Fibroblast of gingiva (primary cell): ENCODE data around the gene SMIM28.

ENCODE experiments used
- DNase-seq: peaks from one replicate; pipeline ENCODE4 v3.0.0-alpha.2; 2011; ENCODE audit warnings: low read depth

SMIM28 gene

DNA sequence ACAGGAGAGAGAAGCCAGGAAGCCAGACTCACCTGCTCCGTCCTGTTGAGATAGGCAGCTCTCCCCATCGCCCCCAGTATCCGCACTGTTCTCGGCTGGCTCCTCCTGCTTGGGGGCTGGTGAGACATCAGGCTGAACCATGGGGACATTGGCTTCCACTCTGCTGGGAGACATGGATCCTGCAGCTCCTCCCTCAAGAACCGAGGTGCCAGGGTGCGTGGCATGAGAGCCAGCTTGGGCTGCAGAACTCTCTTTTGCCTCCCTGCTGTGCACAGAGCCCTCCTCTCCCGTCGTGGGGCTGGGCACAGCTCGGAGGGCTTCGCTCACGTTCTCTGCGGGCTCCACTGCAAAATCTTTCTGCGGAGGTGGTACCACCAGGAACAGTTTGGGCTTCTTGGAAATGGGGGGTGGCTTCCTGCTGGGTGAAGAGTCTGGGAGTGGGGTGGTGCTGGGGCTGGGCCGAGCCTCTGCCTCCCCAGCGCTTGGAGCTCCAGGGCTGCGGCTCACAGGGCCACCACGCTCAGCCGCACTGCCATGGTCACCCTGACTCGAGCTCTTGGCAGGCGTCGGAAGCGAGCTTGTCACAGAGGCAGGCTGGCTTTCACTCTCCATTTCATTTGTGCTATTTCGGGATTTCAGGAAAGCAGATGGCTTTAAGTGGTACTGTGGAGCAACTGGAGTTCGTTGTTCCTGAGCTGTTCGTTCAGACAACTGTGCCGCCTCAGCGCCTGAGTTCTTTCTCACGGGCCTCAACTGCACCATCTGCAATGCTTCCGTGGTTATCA, 52.8 kb downstream of the SMIM28 start:
- DNase-seq, result peak; percentile 31

DNA sequence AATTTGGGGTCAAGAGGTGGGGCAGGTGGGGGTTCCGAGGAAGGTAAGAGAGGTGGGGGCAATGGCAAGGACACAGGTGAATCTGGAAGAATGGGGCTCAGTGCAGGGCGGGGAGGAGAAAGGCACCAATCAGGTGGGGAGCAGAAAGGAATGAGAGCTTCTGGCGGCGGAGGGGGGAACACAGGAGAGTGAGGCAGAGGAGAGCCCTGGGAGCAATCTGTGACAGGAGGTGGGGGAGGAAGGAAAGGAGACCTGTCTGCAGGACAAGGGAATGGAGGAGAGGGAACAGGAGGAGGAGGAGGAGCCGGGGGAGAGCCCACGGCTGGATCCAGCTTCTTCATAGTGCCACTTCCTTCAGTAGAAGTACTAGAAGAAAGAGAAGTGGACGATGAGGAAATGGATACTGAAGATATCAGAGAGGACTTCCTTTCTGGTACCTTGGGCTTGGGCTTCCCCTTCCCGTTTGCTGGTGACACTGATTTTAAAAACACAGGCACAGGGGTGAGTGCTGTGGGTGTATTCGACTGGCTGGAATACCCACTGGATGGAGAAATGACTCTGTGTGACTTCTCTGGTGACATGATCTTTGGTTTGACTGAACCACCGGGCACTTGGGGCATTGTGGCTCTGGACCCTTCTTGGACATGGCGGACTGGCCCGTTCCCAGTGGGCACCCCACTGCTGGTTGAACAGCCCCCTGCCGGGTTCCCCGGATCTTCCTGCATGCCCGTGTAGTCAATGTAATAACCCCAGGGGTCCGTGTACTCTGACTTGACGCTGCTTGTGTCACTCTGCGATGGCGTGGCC, 53.8 kb downstream of the SMIM28 start:
- DNase-seq, result no peak

DNA sequence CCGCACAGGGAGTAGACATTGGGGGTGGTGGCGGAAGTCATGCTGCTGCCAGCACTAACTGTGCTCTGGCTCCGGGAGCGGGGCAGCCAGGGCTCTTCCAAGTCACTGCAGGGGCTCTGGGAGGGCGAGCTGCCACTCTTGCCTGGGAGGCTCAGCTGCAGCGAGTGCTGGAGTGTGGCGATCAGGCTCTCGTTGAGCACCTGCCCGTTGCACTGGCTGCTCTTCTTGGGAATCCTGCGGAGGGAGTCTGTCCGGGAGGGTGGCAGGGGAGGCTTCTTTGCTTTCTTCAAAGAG, 54.3 kb downstream of the SMIM28 start:
- no peak for DNase-seq
